ENCODE results near the gene KCNJ12. TPM values are rescaled to one million over a fixed set of nuclear protein-coding genes. Genes with fewer than 3 reads are reported as not detected.
"Not testable (repeated sequence)": the region's sequence is repeated elsewhere in the genome, so short reads cannot be mapped to it uniquely, and the experiment has no call there.

The KCNJ12 gene
- total RNA-seq, 1 donor from 2014 or later = 11.4 TPM

- ATAC-seq = no peak
- intact Hi-C loops (cut with micrococcal nuclease) = loop anchor here (10.0 kb wide), 1 partner anchor 180 kb away; no protein-coding TSS in a partner anchor
These were observed 78.3 kb downstream of the KCNJ12 start for GRCh38 chr17:21454441-21454840.

GRCh38 chr17:21455761-21456160, 79.6 kb downstream of the KCNJ12 start:
- no peak for ATAC-seq
- intact Hi-C loops (cut with micrococcal nuclease) = loop anchor here (5.0 to 10.0 kb wide), 2 partner anchors 57 to 181 kb away; no protein-coding TSS in a partner anchor
- DNase-seq = no peak

More at GRCh38 chr17:21454441-21454840, 78.3 kb downstream of the KCNJ12 start:
- no peak for DNase-seq

GRCh38 chr17:21456449-21456848, 80.3 kb downstream of the KCNJ12 start:
- intact Hi-C loops (cut with micrococcal nuclease) = loop anchor here (5.0 to 10.0 kb wide), 2 partner anchors 56 to 182 kb away; no protein-coding TSS in a partner anchor
- not testable (repeated sequence) for DNase-seq, ATAC-seq

- DNase-seq (peak; percentile 94), ATAC-seq (peak; percentile 96)
- intact Hi-C loops (cut with micrococcal nuclease) = loop anchor here (5.0 to 10.0 kb wide), 2 partner anchors 55 to 183 kb away; no protein-coding TSS in a partner anchor
These were observed 81.2 kb downstream of the KCNJ12 start for GRCh38 chr17:21457051-21458026.

GRCh38 chr17:21458054-21458453, 81.9 kb downstream of the KCNJ12 start:
- ATAC-seq (no peak), DNase-seq (no peak)
- intact Hi-C loops (cut with micrococcal nuclease) = loop anchor here (5.0 to 10.0 kb wide), 2 partner anchors 54 to 183 kb away; no protein-coding TSS in a partner anchor

- ATAC-seq = no peak
- intact Hi-C loops (cut with micrococcal nuclease) = loop anchor here (5.0 to 10.0 kb wide), 2 partner anchors 53 to 185 kb away; no protein-coding TSS in a partner anchor
- no peak for DNase-seq
These were observed 83.4 kb downstream of the KCNJ12 start for GRCh38 chr17:21459536-21459935.

- DNase-seq (no peak), ATAC-seq (no peak)
- intact Hi-C loops (cut with micrococcal nuclease) = no loop called here
These were observed 84.2 kb downstream of the KCNJ12 start for GRCh38 chr17:21460358-21460757.

GRCh38 chr17:21462237-21462636, 86.1 kb downstream of the KCNJ12 start:
- intact Hi-C loops (cut with micrococcal nuclease) = no loop called here
- no peak for DNase-seq

GRCh38 chr17:21463204-21463661, 87.1 kb downstream of the KCNJ12 start:
- DNase-seq = no peak
- intact Hi-C loops (cut with micrococcal nuclease) = no loop called here
- no peak for ATAC-seq

More at GRCh38 chr17:21462237-21462636, 86.1 kb downstream of the KCNJ12 start:
- no peak for ATAC-seq

GRCh38 chr17:21463779-21464407, 87.7 kb downstream of the KCNJ12 start:
- ATAC-seq = no peak
- intact Hi-C loops (cut with micrococcal nuclease) = no loop called here
- no peak for DNase-seq

GRCh38 chr17:21464611-21465021, 88.5 kb downstream of the KCNJ12 start:
- ATAC-seq (no peak), DNase-seq (no peak)
- intact Hi-C loops (cut with micrococcal nuclease) = no loop called here

- no peak for ATAC-seq
- DNase-seq = no peak
- intact Hi-C loops (cut with micrococcal nuclease) = no loop called here
These were observed 90.4 kb downstream of the KCNJ12 start for GRCh38 chr17:21466550-21466949.

- DNase-seq (no peak), ATAC-seq (no peak)
- intact Hi-C loops (cut with micrococcal nuclease) = no loop called here
These were observed 91.0 kb downstream of the KCNJ12 start for GRCh38 chr17:21467196-21467595.

GRCh38 chr17:21467739-21468490, 91.8 kb downstream of the KCNJ12 start:
- intact Hi-C loops (cut with micrococcal nuclease) = no loop called here
- ATAC-seq = no peak
- no peak for DNase-seq

Other genes starting within 250 kb of the KCNJ12 start
- gene DHRS7B, start 249.4 kb upstream of the KCNJ12 start, total RNA-seq = 18.6 TPM
- 31.5 TPM for gene TMEM11, start 162.2 kb upstream of the KCNJ12 start, total RNA-seq
- 22.1 TPM for gene NATD1, start 122.9 kb upstream of the KCNJ12 start, total RNA-seq
- 38.6 TPM for gene MAP2K3, start 91.6 kb upstream of the KCNJ12 start, total RNA-seq